Endothelial cell of umbilical vein (primary cell): ENCODE data around the gene NQO2. TPM values are rescaled to one million over a fixed set of nuclear protein-coding genes. Genes with fewer than 3 reads are reported as not detected.
A peak's percentile ranks its signal among the peaks of the same experiment; 100 is the strongest.

Source experiments
- BruUV-seq: library from RNA; stranded (reverse); fragments of 400-500 nt; replicated peaks from 2 replicates; lab custom pipeline; 2021; lab: Mats Ljungman, UMichigan
- CTCF ChIA-PET: fragments of 300-600, 350-600 bp; sonication (Branson Sonifier 250); formaldehyde crosslinking; loops from one replicate; lab custom pipeline; 2021; ENCODE audit warnings: antibody characterized with exemption, inconsistent platforms; lab: Charles Lee
- POLR2A ChIA-PET: fragments of 300-600, 350-600 bp; sonication (Branson Sonifier 250); formaldehyde crosslinking; loops from one replicate; lab custom pipeline; 2021; ENCODE audit warnings: antibody characterized with exemption, inconsistent platforms; lab: Charles Lee
- DNase-seq: peaks from one replicate; pipeline ENCODE4 v3.0.0-alpha.2; 2011; ENCODE audit warnings: low read depth, low spot score
- FAIRE-seq: peaks from 2 replicates; lab custom pipeline; 2011; peaks lifted over from hg19 to GRCh38; lab: Jason Lieb, UNC
- H2AFZ ChIP-seq: 2 replicates; pipeline ENCODE4 v1.6.0; 2012; ENCODE audit warnings: low read depth, low read length, control low read depth, inconsistent platforms
- H3K27ac ChIP-seq: 2 replicates; pipeline ENCODE4 v1.5.1; 2011; ENCODE audit warnings: low read depth, mild to moderate bottlenecking, control low read depth, low read length, moderate library complexity; ENCODE audit not compliant: insufficient read depth
- H3K27me3 ChIP-seq, 2 experiments: 2 replicates each; pipeline versions ENCODE4 v1.6.0 to v1.6.1; 2011; ENCODE audit warnings: low read length in 2 of 2, mixed read lengths in 1 of 2; ENCODE audit not compliant: control insufficient read depth in 2 of 2, insufficient read depth in 2 of 2
- H3K36me3 ChIP-seq, 2 experiments: 2 replicates in 1 of 2; 3 replicates in 1 of 2; pipeline ENCODE4 v1.5.1; 2011; ENCODE audit warnings: low read length in 2 of 2, mild to moderate bottlenecking in 1 of 2, moderate library complexity in 1 of 2; ENCODE audit not compliant: control insufficient read depth in 2 of 2, insufficient read depth in 2 of 2; ENCODE audit errors: extremely low read depth in 1 of 2
- H3K4me1 ChIP-seq: 3 replicates; pipeline ENCODE4 v1.5.1; 2011; ENCODE audit warnings: mild to moderate bottlenecking, low read length; ENCODE audit not compliant: control insufficient read depth, insufficient read depth; ENCODE audit errors: extremely low read depth
- H3K4me2 ChIP-seq: 2 replicates; pipeline ENCODE4 v1.6.1; 2011; ENCODE audit warnings: low read length, control low read depth, mixed read lengths; ENCODE audit not compliant: insufficient read depth
- H3K4me3 ChIP-seq, 3 experiments: fragments of 200-600 bp in 1 of 3; sonication (generic), shearing (Covaris generic) in 1 of 3; replicated peaks in 1 of 3; 2 replicates each; pipeline ENCODE4 v1.5.1; 2011 to 2016; ENCODE audit warnings: control low read depth in 3 of 3, low read length in 3 of 3, mild to moderate bottlenecking in 2 of 3, inconsistent platforms in 1 of 3, low read depth in 1 of 3, moderate library complexity in 1 of 3; ENCODE audit not compliant: insufficient read depth in 1 of 3
- H3K79me2 ChIP-seq: 2 replicates; pipeline ENCODE4 v1.6.0; 2012; ENCODE audit warnings: low read length, inconsistent platforms; ENCODE audit not compliant: control insufficient read depth, insufficient read depth
- H3K9ac ChIP-seq: replicated peaks from 2 replicates; pipeline ENCODE3; 2011; ENCODE audit warnings: low read length, control low read depth; ENCODE audit not compliant: insufficient read depth; ENCODE audit errors: extremely low read depth
- H3K9me1 ChIP-seq: replicated peaks from 3 replicates; pipeline ENCODE4 v1.6.0; 2011; ENCODE audit warnings: mild to moderate bottlenecking, low read length; ENCODE audit not compliant: control insufficient read depth, insufficient read depth; ENCODE audit errors: extremely low read depth
- H3K9me3 ChIP-seq: replicated peaks from 2 replicates; pipeline ENCODE4 v1.5.1; 2012; ENCODE audit warnings: low read length, inconsistent platforms; ENCODE audit not compliant: control insufficient read depth, insufficient read depth
- H4K20me1 ChIP-seq: replicated peaks from 2 replicates; pipeline ENCODE3; 2011; ENCODE audit warnings: mild to moderate bottlenecking, low read length; ENCODE audit not compliant: control insufficient read depth, insufficient read depth; ENCODE audit errors: extremely low read depth
- CTCF ChIP-seq, 2 donors: IDR thresholded peaks; 1 replicate in 1 of 2; 2 replicates in 1 of 2; pipeline ENCODE4 v1.5.1; 2011; ENCODE audit warnings: low read length in 2 of 2, mild to moderate bottlenecking in 2 of 2, moderate library complexity in 2 of 2, control low read depth in 1 of 2, inconsistent platforms in 1 of 2, low read depth in 1 of 2; ENCODE audit not compliant: insufficient read depth in 1 of 2; ENCODE audit errors: extremely low read depth in 1 of 2
- EZH2 ChIP-seq: IDR thresholded peaks from 2 replicates; pipeline ENCODE4 v1.6.1; 2012; ENCODE audit warnings: borderline replicate concordance, low read depth, mild to moderate bottlenecking, moderate library complexity, low read length, inconsistent platforms; ENCODE audit not compliant: severe bottlenecking
- FOS ChIP-seq: IDR thresholded peaks from 2 replicates; pipeline ENCODE4 v1.6.1; 2011; ENCODE audit warnings: mild to moderate bottlenecking, low read length, moderate library complexity, borderline replicate concordance; ENCODE audit not compliant: insufficient read depth
- GATA2 ChIP-seq: IDR thresholded peaks from 2 replicates; pipeline ENCODE4 v1.7.0; 2011; ENCODE audit warnings: low read depth, mild to moderate bottlenecking, moderate library complexity, mixed read lengths, low read length; ENCODE audit not compliant: insufficient read length, insufficient read depth
- JUN ChIP-seq: IDR thresholded peaks from 2 replicates; pipeline ENCODE4 v1.6.1; 2011; ENCODE audit warnings: borderline replicate concordance, low read depth; ENCODE audit not compliant: insufficient read length, insufficient read depth
- MAX ChIP-seq: IDR thresholded peaks from 2 replicates; pipeline ENCODE4 v1.6.1; 2011; ENCODE audit not compliant: insufficient read depth, insufficient read length
- MYC ChIP-seq: IDR thresholded peaks from one replicate; pipeline ENCODE4 v1.6.1; 2011; ENCODE audit warnings: mild to moderate bottlenecking, low read depth, low read length
- POLR2A ChIP-seq: IDR thresholded peaks from 2 replicates; pipeline ENCODE4 v1.6.1; 2012; ENCODE audit warnings: low read depth, mild to moderate bottlenecking, control low read depth, low read length
- POLR2AphosphoS5 ChIP-seq: IDR thresholded peaks from 2 replicates; pipeline ENCODE4 v1.6.1; 2012; ENCODE audit warnings: low read depth, mild to moderate bottlenecking, control low read depth, low read length, moderate library complexity; ENCODE audit not compliant: insufficient read depth
- dilution Hi-C: fragments of 300-500 bp; cut with MboI; formaldehyde crosslinking; loops from one replicate; pipeline ENCODE4 v1.15.0; 2019; ENCODE audit warnings: low sequenced_read_pairs; ENCODE audit not compliant: extremely low pct_ligation_motif_present
- intact Hi-C: fragments of 100-400 bp; cut with micrococcal nuclease; formaldehyde crosslinking; loops from one replicate; pipeline ENCODE4 v1.10.0; 2022
- polyA plus RNA-seq, 4 experiments: library from polyadenylated mRNA; depleted of rRNA in 3 of 4; stranded (reverse) in 3 of 4; unstranded in 1 of 4; fragments of >200 nt; gene quantifications; 2 replicates each; pipeline versions ENCODE4 v1.2.1 to v1.2.3, GENCODE V29; 2011 to 2012; ENCODE audit warnings: missing spikeins in 1 of 4
- total RNA-seq: library from RNA; stranded (reverse); gene quantifications from 2 replicates; pipeline ENCODE4 v1.2.3, GENCODE V29; 2021

The NQO2 gene
- total and polyA plus RNA-seq, 2 donors (not counting 3 experiments of a cell fraction or from before 2014, with no cell fraction given): 27.6 to 48.0 TPM

- no peaks in the 10 kb centered on the region for H4K20me1 ChIP-seq
- H3K4me2 ChIP-seq: no peak overlapping the region
- intact Hi-C loops: no loop called here
- H3K27me3 ChIP-seq: peaks cover 3 to 5% of the 10 kb centered on the region in 2 experiments
- ChIA-PET CTCF (interaction anchor here (1.1 to 1.4 kb wide), 3 partner anchors 14 to 40 kb away, joined by 3 read pairs; no protein-coding TSS in a partner anchor), POLR2A (no interaction called here)
- no TSS peak for BruUV-seq
- TF ChIP-seq GATA2 (no peak), EZH2 (no peak), MYC (no peak), MAX (no peak), JUN (no peak), POLR2AphosphoS5 (no peak), POLR2A (no peak), CTCF (IDR thresholded peaks at IDR 0.05; ENCODE audit: extremely low read depth in 1 of 2, insufficient read depth in 1 of 2, low read depth in 1 of 2, low read length in 2 of 2) (no peak), FOS (no peak)
- peak overlapping the region; percentile 67 for H2AFZ ChIP-seq
- FAIRE-seq (peak; percentile 40), DNase-seq (peak; percentile 58)
- H3K9me1 ChIP-seq: no peaks in the 10 kb centered on the region
- H3K79me2 ChIP-seq: no peaks in the 10 kb centered on the region
- H3K9me3 ChIP-seq: no peaks in the 10 kb centered on the region
- peaks cover 3% of the 10 kb centered on the region for H3K4me1 ChIP-seq
- no peak overlapping the region for H3K9ac ChIP-seq
- H3K27ac ChIP-seq: no peak overlapping the region
- H3K4me3 ChIP-seq: no peak overlapping the region
- dilution Hi-C loops: no loop called here
- no peaks in the 10 kb centered on the region for H3K36me3 ChIP-seq
These were observed 41.9 kb downstream of the NQO2 start for GRCh38 chr6:3041606-3042005.
